HepG2 (cell line): Measurements from ENCODE around the gene POU6F1. TPM values are rescaled to one million over a fixed set of nuclear protein-coding genes. Genes with fewer than 3 reads are reported as not detected.

Experiments used
- ATAC-seq: fragments of 200-7000 bp; cut with Tn5 transposase; 3 replicates; pipeline ENCODE4 v1.9.1; 2020; ENCODE audit warnings: mild to moderate bottlenecking, moderate library complexity
- BruUV-seq: library from RNA; stranded (reverse); fragments of 400-500 nt; replicated peaks from 2 replicates; lab custom pipeline; 2021; lab: Mats Ljungman, UMichigan
- CTCF ChIA-PET: fragments of 300-600 bp; formaldehyde crosslinking; extraction: SDS; loops from one replicate; lab custom pipeline; 2021; ENCODE audit warnings: low total read pairs, inconsistent platforms, low intra/inter-chr PET ratio; lab: Yijun Ruan, JAX
- POLR2A ChIA-PET: fragments of 350-600 bp; sonication (Branson Sonifier 250); formaldehyde crosslinking; loops from one replicate; lab custom pipeline; 2020; ENCODE audit warnings: antibody characterized with exemption, inconsistent platforms; lab: Yijun Ruan, JAX
- DNase-seq: peaks from one replicate; pipeline ENCODE4 v3.0.0-alpha.2; 2015; ENCODE audit warnings: low spot score
- FAIRE-seq: peaks from 3 replicates; lab custom pipeline; 2011; peaks lifted over from hg19 to GRCh38; lab: Jason Lieb, UNC
- H2AFZ ChIP-seq: one replicate; pipeline ENCODE4 v1.6.1; 2011; ENCODE audit warnings: low read length, inconsistent platforms
- H3K27ac ChIP-seq: fragments of 300-600 bp; 3 replicates; pipeline ENCODE4 v1.8.0; 2011; ENCODE audit warnings: mixed run types, mild to moderate bottlenecking, mixed read lengths, low read length, inconsistent platforms; ENCODE audit not compliant: insufficient read depth; ENCODE audit errors: extremely low read length
- H3K27me3 ChIP-seq, 2 experiments: fragments of 200-600 bp in 1 of 2; 2 replicates in 1 of 2; 3 replicates in 1 of 2; pipeline versions ENCODE4 v1.6.0 to v1.8.0; 2011; ENCODE audit warnings: low read length in 2 of 2, mild to moderate bottlenecking in 2 of 2, moderate library complexity in 2 of 2, inconsistent platforms in 1 of 2; ENCODE audit not compliant: insufficient read depth in 2 of 2, control insufficient read depth in 1 of 2
- H3K36me3 ChIP-seq, 2 experiments: fragments of 200-600 bp in 1 of 2; replicated peaks in 1 of 2; 2 replicates in 1 of 2; 3 replicates in 1 of 2; pipeline versions ENCODE4 v1.5.1 to v1.8.0; 2011; ENCODE audit warnings: low read length in 2 of 2, inconsistent platforms in 1 of 2; ENCODE audit not compliant: insufficient read depth in 2 of 2, control insufficient read depth in 1 of 2
- H3K4me1 ChIP-seq: 2 replicates; pipeline ENCODE4 v1.5.1; 2012; ENCODE audit warnings: low read length, inconsistent platforms; ENCODE audit not compliant: insufficient read depth
- H3K4me2 ChIP-seq: 2 replicates; pipeline ENCODE4 v1.6.0; 2011; ENCODE audit warnings: low read depth, low read length, inconsistent platforms
- H3K4me3 ChIP-seq, 3 experiments: fragments of 200-600 bp in 1 of 3; sonication (generic), shearing (Covaris generic) in 1 of 3; replicated peaks in 1 of 3; 2 replicates each; pipeline ENCODE4 v1.5.1; 2011 to 2016; ENCODE audit warnings: low read length in 3 of 3, inconsistent platforms in 2 of 3, low read depth in 2 of 3, mild to moderate bottlenecking in 2 of 3, control low read depth in 1 of 3, mixed read lengths in 1 of 3; ENCODE audit not compliant: insufficient read depth in 1 of 3
- H3K79me2 ChIP-seq: one replicate; pipeline ENCODE4 v1.6.1; 2011; ENCODE audit warnings: low read length, inconsistent platforms; ENCODE audit not compliant: insufficient read depth
- H3K9ac ChIP-seq: 2 replicates; pipeline ENCODE4 v1.6.0; 2011; ENCODE audit warnings: mild to moderate bottlenecking, low read depth, low read length, inconsistent platforms; ENCODE audit not compliant: insufficient read depth
- H3K9me3 ChIP-seq: 2 replicates; pipeline ENCODE4 v1.5.1; 2012; ENCODE audit warnings: mild to moderate bottlenecking, low read length
- H4K20me1 ChIP-seq: 2 replicates; pipeline ENCODE4 v1.6.0; 2011; ENCODE audit warnings: inconsistent platforms, mild to moderate bottlenecking, low read length, moderate library complexity; ENCODE audit not compliant: insufficient read depth
- TBP ChIP-seq: sonication (generic); formaldehyde crosslinking; IDR thresholded peaks from 2 replicates; pipeline ENCODE4 v1.5.0; 2020; ENCODE audit warnings: missing genetic modification reagents
- TCF12 ChIP-seq, 2 experiments: fragments of 450-650 bp in 1 of 2; sonication (generic) in 1 of 2; formaldehyde crosslinking in 1 of 2; IDR thresholded peaks; 2 replicates each; pipeline versions ENCODE4 v1.6.1 to v1.8.0; 2017 to 2022; ENCODE audit warnings: antibody characterized with exemption in 1 of 2, mild to moderate bottlenecking in 1 of 2, missing genetic modification reagents in 1 of 2, moderate library complexity in 1 of 2
- TEAD3 ChIP-seq: optimal IDR thresholded peaks from 2 replicates; pipeline ENCODE3; 2016; ENCODE audit warnings: borderline replicate concordance
- ZNF143 ChIP-seq: sonication (generic); formaldehyde crosslinking; IDR thresholded peaks from 2 replicates; pipeline ENCODE4 v1.4.0; 2020; ENCODE audit warnings: missing genetic modification reagents
- ZNF335 ChIP-seq: sonication (generic); formaldehyde crosslinking; IDR thresholded peaks from 2 replicates; pipeline ENCODE4 v1.4.0; 2020; ENCODE audit warnings: missing genetic modification reagents
- ZSCAN31 ChIP-seq: sonication (generic); formaldehyde crosslinking; IDR thresholded peaks from 2 replicates; pipeline ENCODE4 v1.5.0; 2020; ENCODE audit warnings: low read depth, mild to moderate bottlenecking, missing genetic modification reagents
- WGBS: methylation state at CpG from one replicate; pipeline ENCODE4 v1.1.6; 2017; ENCODE audit warnings: low lambda C conversion rate; 5-methylcytosine and 5-hydroxymethylcytosine counted together
- in situ Hi-C: cut with HindIII; loops from 2 replicates; pipeline ENCODE4 v1.10.0; 2017; ENCODE audit warnings: low pct_unique_long_range_greater_than_20kb; ENCODE audit not compliant: extremely low pct_ligation_motif_present
- intact Hi-C: fragments of 100-400 bp; cut with micrococcal nuclease; formaldehyde crosslinking; loops from one replicate; pipeline ENCODE4 v1.10.0; 2022; ENCODE audit not compliant: unreplicated experiment
- polyA plus RNA-seq, 8 experiments: library from polyadenylated mRNA; depleted of rRNA in 3 of 8; stranded (reverse) in 7 of 8; unstranded in 1 of 8; fragments of >200 nt; fragmentation: Illumina TruSeq in 4 of 8; extraction: Trizol in 4 of 8; gene quantifications; 2 replicates each; pipeline versions ENCODE4 v1.2.1 to v1.2.3, GENCODE V29; 2011 to 2016; ENCODE audit warnings: low read depth in 4 of 8, missing spikeins in 1 of 8, mixed read lengths in 1 of 8; ENCODE audit not compliant: insufficient read depth in 1 of 8
- total RNA-seq, 5 experiments: library from RNA; depleted of rRNA; stranded (reverse); fragments of >200 nt; fragmentation: Illumina TruSeq; extraction: Trizol; gene quantifications; 2 replicates each; pipeline ENCODE4 v1.2.3, GENCODE V29; 2016; ENCODE audit warnings: low read depth in 1 of 5
- TF ChIP-seq, protein P1 (sequence below): sonication (generic); formaldehyde crosslinking; IDR thresholded peaks from 2 replicates; pipeline ENCODE4 v1.4.0; 2020; ENCODE audit warnings: missing genetic modification reagents, mild to moderate bottlenecking, borderline replicate concordance
- TF ChIP-seq, protein P2 (sequence below): sonication (generic); formaldehyde crosslinking; IDR thresholded peaks from 2 replicates; pipeline ENCODE4 v1.9.0; 2021; ENCODE audit warnings: missing genetic modification reagents, borderline replicate concordance
- TF ChIP-seq, protein P3 (sequence below): sonication (generic); formaldehyde crosslinking; IDR thresholded peaks from 2 replicates; pipeline ENCODE4 v1.4.0; 2020; ENCODE audit warnings: missing genetic modification reagents, borderline replicate concordance

Gene POU6F1
- total and polyA plus RNA-seq, 2 of the 13 experiments (the other 11 are each of a cell fraction or from before 2014, with no cell fraction given) = 0.48 to 0.51 TPM

DNA sequence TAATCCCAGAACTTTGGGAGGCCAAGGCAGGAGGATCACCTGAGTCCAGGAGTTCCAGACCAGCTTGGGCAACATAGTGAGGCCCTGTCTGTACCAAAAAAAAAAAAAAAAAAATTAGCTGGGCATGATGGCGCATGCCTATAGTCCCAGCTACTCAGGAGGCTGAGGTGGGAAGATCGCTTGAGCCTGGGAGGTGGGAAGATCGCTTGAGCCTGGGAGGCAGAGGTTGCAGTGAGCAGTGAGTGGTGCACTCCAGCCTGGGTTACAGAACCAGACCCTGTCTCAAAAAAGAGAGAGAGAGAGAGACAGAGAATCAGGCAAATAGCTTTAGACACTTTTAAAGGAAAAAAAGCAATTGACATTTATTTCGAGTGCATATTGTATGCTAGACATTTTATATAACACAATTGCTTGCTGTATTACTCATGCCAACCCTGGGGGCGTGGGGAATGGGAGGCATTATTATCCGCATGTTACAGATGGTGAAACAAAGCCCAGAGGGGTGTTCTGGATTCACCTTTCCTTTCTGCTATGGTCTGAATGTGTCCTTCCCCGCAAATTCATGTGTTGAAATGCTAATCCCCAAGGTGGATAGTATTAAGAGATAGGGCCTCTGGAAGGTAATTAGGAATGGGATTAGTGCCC lies 9.7 kb downstream of the POU6F1 start:
- Histone ChIP-seq H3K27ac (no peak overlapping the region), H3K4me1 (peaks cover 13% of the 10 kb centered on the region), H3K9ac (no peak overlapping the region), H3K79me2 (no peaks in the 10 kb centered on the region), H3K4me2 (no peak overlapping the region), H4K20me1 (no peaks in the 10 kb centered on the region), H3K36me3 (no peaks in the 10 kb centered on the region), H3K4me3 (no peak overlapping the region), H2AFZ (no peak overlapping the region), H3K9me3 (no peaks in the 10 kb centered on the region), H3K27me3 (0 out of 5 replicates have a peak, but pooled peaks cover 0 to 4% of the 10 kb centered on the region in 2 experiments)
- TF ChIP-seq ZNF143 (CRISPR knock-in tag) = no peak
- DNase-seq = no peak
- in situ Hi-C loops (no loop called here), intact Hi-C loops (no loop called here)
- ChIA-PET POLR2A (no interaction called here), CTCF (no interaction called here)
- ATAC-seq = no peak
- no TSS peak for BruUV-seq
- no peak for FAIRE-seq
- WGBS = 58% methylated on average over 7 of the region's 7 CpGs

DNA sequence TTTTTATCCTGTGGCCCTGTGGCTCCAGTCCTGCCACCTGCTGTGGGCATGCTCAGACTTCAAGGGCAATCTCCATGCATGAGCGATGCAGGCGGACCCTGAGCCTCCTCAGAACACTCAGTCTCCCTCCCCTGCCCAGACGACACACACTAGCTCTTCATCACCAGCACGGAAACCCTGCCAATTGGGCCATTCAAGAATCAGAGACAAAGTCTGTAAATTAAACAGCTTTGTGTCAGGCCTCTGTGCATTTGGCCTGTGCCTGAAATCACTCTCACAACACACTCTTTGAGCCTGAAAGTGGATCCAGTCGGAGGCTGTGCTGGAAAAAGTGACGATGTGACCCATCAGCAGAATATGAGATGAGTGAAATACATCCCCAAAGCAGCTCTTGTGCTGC lies 12.5 kb downstream of the POU6F1 start:
- intact Hi-C loops (no loop called here), in situ Hi-C loops (no loop called here)
- H3K4me3 ChIP-seq = no peak overlapping the region
- no peak overlapping the region for H3K27ac ChIP-seq
- BruUV-seq = no TSS peak
- H3K36me3 ChIP-seq = no peaks in the 10 kb centered on the region
- ChIA-PET CTCF (no interaction called here), POLR2A (interaction anchor here (1.8 kb wide), 1 partner anchor 33 kb away, joined by 4 read pairs; the partner anchor contains the start of gene DAZAP2)
- 0 out of 5 replicates have a peak, but pooled peaks cover 0 to 4% of the 10 kb centered on the region in 2 experiments for H3K27me3 ChIP-seq
- peaks cover 17% of the 10 kb centered on the region for H3K4me1 ChIP-seq
- 72% methylated on average over 6 of the region's 6 CpGs for WGBS
- H3K79me2 ChIP-seq = no peaks in the 10 kb centered on the region
- H2AFZ ChIP-seq = no peak overlapping the region
- ATAC-seq (no peak), DNase-seq (no peak), FAIRE-seq (no peak)
- H3K9ac ChIP-seq = no peak overlapping the region
- no peaks in the 10 kb centered on the region for H4K20me1 ChIP-seq
- H3K4me2 ChIP-seq = no peak overlapping the region
- H3K9me3 ChIP-seq = no peaks in the 10 kb centered on the region
- TF ChIP-seq ZNF335 (CRISPR knock-in tag) (no peak), TCF12 (IDR thresholded peaks at IDR 0.05) (no peak), TCF12 (CRISPR knock-in tag; IDR thresholded peaks at IDR 0.05) (no peak), ZSCAN31 (CRISPR knock-in tag) (no peak), TEAD3 (no peak), TBP (no peak)
- TF ChIP-seq, protein P1, sequence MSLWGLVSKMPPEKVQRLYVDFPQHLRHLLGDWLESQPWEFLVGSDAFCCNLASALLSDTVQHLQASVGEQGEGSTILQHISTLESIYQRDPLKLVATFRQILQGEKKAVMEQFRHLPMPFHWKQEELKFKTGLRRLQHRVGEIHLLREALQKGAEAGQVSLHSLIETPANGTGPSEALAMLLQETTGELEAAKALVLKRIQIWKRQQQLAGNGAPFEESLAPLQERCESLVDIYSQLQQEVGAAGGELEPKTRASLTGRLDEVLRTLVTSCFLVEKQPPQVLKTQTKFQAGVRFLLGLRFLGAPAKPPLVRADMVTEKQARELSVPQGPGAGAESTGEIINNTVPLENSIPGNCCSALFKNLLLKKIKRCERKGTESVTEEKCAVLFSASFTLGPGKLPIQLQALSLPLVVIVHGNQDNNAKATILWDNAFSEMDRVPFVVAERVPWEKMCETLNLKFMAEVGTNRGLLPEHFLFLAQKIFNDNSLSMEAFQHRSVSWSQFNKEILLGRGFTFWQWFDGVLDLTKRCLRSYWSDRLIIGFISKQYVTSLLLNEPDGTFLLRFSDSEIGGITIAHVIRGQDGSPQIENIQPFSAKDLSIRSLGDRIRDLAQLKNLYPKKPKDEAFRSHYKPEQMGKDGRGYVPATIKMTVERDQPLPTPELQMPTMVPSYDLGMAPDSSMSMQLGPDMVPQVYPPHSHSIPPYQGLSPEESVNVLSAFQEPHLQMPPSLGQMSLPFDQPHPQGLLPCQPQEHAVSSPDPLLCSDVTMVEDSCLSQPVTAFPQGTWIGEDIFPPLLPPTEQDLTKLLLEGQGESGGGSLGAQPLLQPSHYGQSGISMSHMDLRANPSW (CRISPR knock-in tag) = no peak
- TF ChIP-seq, protein P2, sequence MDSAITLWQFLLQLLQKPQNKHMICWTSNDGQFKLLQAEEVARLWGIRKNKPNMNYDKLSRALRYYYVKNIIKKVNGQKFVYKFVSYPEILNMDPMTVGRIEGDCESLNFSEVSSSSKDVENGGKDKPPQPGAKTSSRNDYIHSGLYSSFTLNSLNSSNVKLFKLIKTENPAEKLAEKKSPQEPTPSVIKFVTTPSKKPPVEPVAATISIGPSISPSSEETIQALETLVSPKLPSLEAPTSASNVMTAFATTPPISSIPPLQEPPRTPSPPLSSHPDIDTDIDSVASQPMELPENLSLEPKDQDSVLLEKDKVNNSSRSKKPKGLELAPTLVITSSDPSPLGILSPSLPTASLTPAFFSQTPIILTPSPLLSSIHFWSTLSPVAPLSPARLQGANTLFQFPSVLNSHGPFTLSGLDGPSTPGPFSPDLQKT (CRISPR knock-in tag) = no peak
- TF ChIP-seq, protein P3, sequence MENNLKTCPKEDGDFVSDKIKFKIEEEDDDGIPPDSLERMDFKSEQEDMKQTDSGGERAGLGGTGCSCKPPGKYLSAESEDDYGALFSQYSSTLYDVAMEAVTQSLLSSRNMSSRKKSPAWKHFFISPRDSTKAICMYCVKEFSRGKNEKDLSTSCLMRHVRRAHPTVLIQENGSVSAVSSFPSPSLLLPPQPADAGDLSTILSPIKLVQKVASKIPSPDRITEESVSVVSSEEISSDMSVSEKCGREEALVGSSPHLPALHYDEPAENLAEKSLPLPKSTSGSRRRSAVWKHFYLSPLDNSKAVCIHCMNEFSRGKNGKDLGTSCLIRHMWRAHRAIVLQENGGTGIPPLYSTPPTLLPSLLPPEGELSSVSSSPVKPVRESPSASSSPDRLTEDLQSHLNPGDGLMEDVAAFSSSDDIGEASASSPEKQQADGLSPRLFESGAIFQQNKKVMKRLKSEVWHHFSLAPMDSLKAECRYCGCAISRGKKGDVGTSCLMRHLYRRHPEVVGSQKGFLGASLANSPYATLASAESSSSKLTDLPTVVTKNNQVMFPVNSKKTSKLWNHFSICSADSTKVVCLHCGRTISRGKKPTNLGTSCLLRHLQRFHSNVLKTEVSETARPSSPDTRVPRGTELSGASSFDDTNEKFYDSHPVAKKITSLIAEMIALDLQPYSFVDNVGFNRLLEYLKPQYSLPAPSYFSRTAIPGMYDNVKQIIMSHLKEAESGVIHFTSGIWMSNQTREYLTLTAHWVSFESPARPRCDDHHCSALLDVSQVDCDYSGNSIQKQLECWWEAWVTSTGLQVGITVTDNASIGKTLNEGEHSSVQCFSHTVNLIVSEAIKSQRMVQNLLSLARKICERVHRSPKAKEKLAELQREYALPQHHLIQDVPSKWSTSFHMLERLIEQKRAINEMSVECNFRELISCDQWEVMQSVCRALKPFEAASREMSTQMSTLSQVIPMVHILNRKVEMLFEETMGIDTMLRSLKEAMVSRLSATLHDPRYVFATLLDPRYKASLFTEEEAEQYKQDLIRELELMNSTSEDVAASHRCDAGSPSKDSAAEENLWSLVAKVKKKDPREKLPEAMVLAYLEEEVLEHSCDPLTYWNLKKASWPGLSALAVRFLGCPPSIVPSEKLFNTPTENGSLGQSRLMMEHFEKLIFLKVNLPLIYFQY (CRISPR knock-in tag) = no peak
